K562 (cell line): Measurements from ENCODE around the gene GALNT7. TPM values are rescaled to one million over a fixed set of nuclear protein-coding genes. Genes with fewer than 3 reads are reported as not detected.

ENCODE experiments used
- ATAC-seq: fragments of 200-7000 bp; cut with Tn5 transposase; 3 replicates; pipeline ENCODE4 v1.9.1; 2020; ENCODE audit warnings: moderate library complexity
- BruUV-seq: library from RNA; stranded (reverse); fragments of 400-500 nt; replicated peaks from 2 replicates; lab custom pipeline; 2021; lab: Mats Ljungman, UMichigan
- CTCF ChIA-PET: fragments of 300-600 bp; formaldehyde crosslinking; extraction: SDS; loops from one replicate; lab custom pipeline; 2021; ENCODE audit warnings: low intra/inter-chr PET ratio; lab: Yijun Ruan, JAX
- POLR2A ChIA-PET: fragments of 300-600, 350-650 bp; sonication (Branson Sonifier 250); formaldehyde crosslinking; extraction: SDS; loops from one replicate; lab custom pipeline; 2021; ENCODE audit warnings: antibody characterized with exemption, inconsistent platforms; lab: Yijun Ruan, JAX
- DNase-seq, 4 experiments: peaks; one replicate each; pipeline versions ENCODE4 v3.0.0 to v3.0.0-alpha.2; 2011 to 2018; ENCODE audit warnings: low spot score in 3 of 4, mixed read lengths in 3 of 4; ENCODE audit errors: extremely low read depth in 1 of 4
- FAIRE-seq: peaks from 2 replicates; lab custom pipeline; 2011; peaks lifted over from hg19 to GRCh38; lab: Jason Lieb, UNC
- H2AFZ ChIP-seq: 2 replicates; pipeline ENCODE4 v1.6.0; 2011; ENCODE audit warnings: low read depth, low read length, control low read depth, inconsistent platforms
- H3K27ac ChIP-seq: fragments of 200-600 bp; 3 replicates; pipeline ENCODE4 v1.8.0; 2011; ENCODE audit warnings: low read depth, mild to moderate bottlenecking, control low read depth, inconsistent platforms, low read length, moderate library complexity, mixed read lengths; ENCODE audit errors: extremely low read depth
- H3K27me3 ChIP-seq, 2 experiments: fragments of 300-600 bp in 1 of 2; 2 replicates in 1 of 2; 3 replicates in 1 of 2; pipeline versions ENCODE4 v1.6.0 to v1.8.0; 2011; ENCODE audit warnings: inconsistent platforms in 2 of 2, low read length in 2 of 2, mild to moderate bottlenecking in 1 of 2, mixed read lengths in 1 of 2, moderate library complexity in 1 of 2; ENCODE audit not compliant: control insufficient read depth in 2 of 2, insufficient read depth in 2 of 2
- H3K36me3 ChIP-seq: fragments of 300-600 bp; 3 replicates; pipeline ENCODE4 v1.8.0; 2011; ENCODE audit warnings: mild to moderate bottlenecking, low read length, inconsistent platforms; ENCODE audit not compliant: control insufficient read depth, insufficient read depth
- H3K4me1 ChIP-seq, 2 experiments: fragments of 200-600 bp in 1 of 2; replicated peaks in 1 of 2; 2 replicates in 1 of 2; 3 replicates in 1 of 2; pipeline versions ENCODE4 v1.5.1 to v1.8.0; 2011; ENCODE audit warnings: inconsistent platforms in 2 of 2, low read length in 2 of 2, mild to moderate bottlenecking in 1 of 2, mixed read lengths in 1 of 2, moderate library complexity in 1 of 2; ENCODE audit not compliant: control insufficient read depth in 2 of 2, insufficient read depth in 2 of 2
- H3K4me2 ChIP-seq: 2 replicates; pipeline ENCODE4 v1.6.1; 2011; ENCODE audit warnings: low read length, control low read depth, inconsistent platforms, mixed read lengths; ENCODE audit not compliant: insufficient read depth
- H3K4me3 ChIP-seq: fragments of 200-600 bp; sonication (generic), shearing (Covaris generic); 2 replicates; pipeline ENCODE4 v1.5.1; 2016; ENCODE audit warnings: control low read depth, inconsistent platforms
- H3K79me2 ChIP-seq: fragments of 200-600 bp; 3 replicates; pipeline ENCODE4 v1.8.0; 2011; ENCODE audit warnings: low read length, inconsistent platforms; ENCODE audit not compliant: control insufficient read depth, insufficient read depth
- H3K9ac ChIP-seq, 2 experiments: 2 replicates each; pipeline versions ENCODE4 v1.6.0 to v1.6.1; 2011; ENCODE audit warnings: low read depth in 2 of 2, low read length in 2 of 2, control low read depth in 1 of 2, inconsistent platforms in 1 of 2, mild to moderate bottlenecking in 1 of 2, mixed read lengths in 1 of 2; ENCODE audit not compliant: insufficient read depth in 1 of 2
- H3K9me1 ChIP-seq: one replicate; pipeline ENCODE4 v1.6.0; 2011; ENCODE audit warnings: inconsistent platforms, mild to moderate bottlenecking, low read length, moderate library complexity; ENCODE audit not compliant: control insufficient read depth, insufficient read depth
- H3K9me3 ChIP-seq: replicated peaks from 2 replicates; pipeline ENCODE4 v1.5.1; 2011; ENCODE audit warnings: low read depth, low read length, inconsistent platforms; ENCODE audit not compliant: control insufficient read depth, insufficient read depth
- H4K20me1 ChIP-seq: replicated peaks from 2 replicates; pipeline ENCODE4 v1.6.1; 2011; ENCODE audit warnings: low read length, inconsistent platforms, mixed read lengths; ENCODE audit not compliant: control insufficient read depth, insufficient read depth
- DACH1 ChIP-seq: fragments of 450-650 bp; IDR thresholded peaks from 2 replicates; pipeline ENCODE4 v1.6.1; 2018; ENCODE audit not compliant: partially characterized antibody
- DIDO1 ChIP-seq: fragments of 450-650 bp; IDR thresholded peaks from 2 replicates; pipeline ENCODE4 v1.6.1; 2016; ENCODE audit warnings: low read depth, missing biosample characterization, missing genetic modification characterization
- HDAC8 ChIP-seq: fragments of 450-650 bp; IDR thresholded peaks from 2 replicates; pipeline ENCODE4 v1.6.1; 2016; ENCODE audit warnings: mild to moderate bottlenecking, missing genetic modification characterization, moderate library complexity, missing compliant biosample characterization
- LARP7 ChIP-seq: fragments of 450-650 bp; IDR thresholded peaks from 2 replicates; pipeline ENCODE4 v1.6.1; 2016
- PHTF2 ChIP-seq: fragments of 250-450 bp; sonication (Bioruptor Pico); IDR thresholded peaks from 2 replicates; pipeline ENCODE4 v1.5.0; 2021; ENCODE audit warnings: mild to moderate bottlenecking
- SOX6 ChIP-seq: fragments of 450-650 bp; IDR thresholded peaks from 2 replicates; pipeline ENCODE4 v1.6.1; 2014; ENCODE audit warnings: mild to moderate bottlenecking
- SRF ChIP-seq, 2 experiments: fragments of 250-450, 450-650 bp in 1 of 2; sonication (Bioruptor Pico) in 1 of 2; sonication (generic) in 1 of 2; formaldehyde crosslinking; IDR thresholded peaks; 2 replicates each; pipeline versions ENCODE4 v1.5.0 to v1.5.1; 2020 to 2022; ENCODE audit warnings: mild to moderate bottlenecking in 1 of 2, missing genetic modification reagents in 1 of 2
- ZC3H8 ChIP-seq: fragments of 450-650 bp; IDR thresholded peaks from 2 replicates; pipeline ENCODE4 v1.6.1; 2017
- ZNF76 ChIP-seq: fragments of 250-450 bp; sonication (Bioruptor Pico); IDR thresholded peaks from 2 replicates; pipeline ENCODE4 v1.4.0; 2020; ENCODE audit warnings: mild to moderate bottlenecking, moderate library complexity, borderline replicate concordance
- ZSCAN29 ChIP-seq: fragments of 450-650 bp; IDR thresholded peaks from 2 replicates; pipeline ENCODE4 v1.6.1; 2017
- in situ Hi-C: fragments of 300-500 bp; cut with MboI; formaldehyde crosslinking; loops from 4 replicates; pipeline ENCODE4 v1.15.0; 2018; ENCODE audit warnings: inconsistent platforms, mixed read lengths
- intact Hi-C: fragments of 100-400 bp; cut with micrococcal nuclease; formaldehyde crosslinking; loops from 2 replicates; pipeline ENCODE4 v1.14.2; 2022
- polyA plus RNA-seq, 8 experiments: library from polyadenylated mRNA; depleted of rRNA in 4 of 8; stranded (reverse) in 5 of 8; unstranded in 3 of 8; fragments of >200 nt; fragmentation: Nextera tagmentation in 2 of 8; fragmentation: Illumina TruSeq in 1 of 8; extraction: Ambion mirVana in 2 of 8; extraction: Trizol in 1 of 8; gene quantifications; 2 replicates each; pipeline versions ENCODE4 v1.2.1 to v1.2.3, GENCODE V29; 2011 to 2014; ENCODE audit warnings: inconsistent platforms in 1 of 8, missing spikeins in 1 of 8
- total RNA-seq, 7 experiments: library from RNA; depleted of rRNA in 6 of 7; stranded (reverse); fragments of >200 nt in 6 of 7; fragmentation: Illumina TruSeq in 2 of 7; extraction: Trizol in 2 of 7; gene quantifications; 2 replicates each; pipeline versions ENCODE4 v1.2.1 to v1.2.3, GENCODE V29; 2011 to 2021; ENCODE audit warnings: low replicate concordance in 1 of 7
- TF ChIP-seq, protein P1 (sequence below): sonication (generic); formaldehyde crosslinking; IDR thresholded peaks from 2 replicates; pipeline ENCODE4 v1.8.1; 2023; ENCODE audit warnings: mild to moderate bottlenecking, missing genetic modification reagents
- TF ChIP-seq, protein P2 (sequence below): fragments of 250-450 bp; sonication (Bioruptor Pico); IDR thresholded peaks from 2 replicates; pipeline ENCODE4 v1.4.0; 2020
- TF ChIP-seq, protein P3 (sequence below), 2 experiments: fragments of 450-650 bp; IDR thresholded peaks; 2 replicates each; pipeline ENCODE4 v1.6.1; 2016; ENCODE audit warnings: mild to moderate bottlenecking in 2 of 2, borderline replicate concordance in 1 of 2, low read depth in 1 of 2, moderate library complexity in 1 of 2

GALNT7 gene
- total and polyA plus RNA-seq, 9 of the 15 experiments (the other 6 are each of a cell fraction or from before 2014, with no cell fraction given) = 16.7 to 38.7 (median 31.1) TPM

DNA sequence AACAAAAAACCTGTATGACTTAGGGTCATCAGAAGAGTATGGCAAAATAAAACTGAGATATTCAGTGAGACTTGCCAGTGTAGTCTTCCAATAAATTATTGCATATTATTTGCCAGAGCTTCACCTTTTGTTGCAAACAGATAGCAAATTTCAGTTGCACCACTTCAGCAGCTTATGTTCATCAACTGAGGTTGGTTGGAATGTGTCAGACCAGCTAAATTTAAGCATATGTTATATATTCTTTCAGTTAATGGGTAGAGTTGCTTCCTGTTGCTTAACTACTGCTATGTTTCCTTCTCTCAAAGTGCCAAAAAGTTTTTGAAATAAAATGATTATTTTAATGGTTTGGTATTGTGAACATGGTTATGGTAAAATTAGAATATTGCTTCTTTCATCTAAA lies 61.5 kb downstream of the GALNT7 start:
- H3K27ac ChIP-seq = 0 out of 3 replicates have a peak overlapping the region, but pooled peaks have one; percentile 11
- DNase-seq (no peak), FAIRE-seq (no peak), ATAC-seq (no peak)
- no peak overlapping the region for H3K4me2 ChIP-seq
- no peaks in the 10 kb centered on the region for H3K9me1 ChIP-seq
- no peaks in the 10 kb centered on the region for H3K9me3 ChIP-seq
- peaks cover 60% of the 10 kb centered on the region for H3K79me2 ChIP-seq
- no peaks in the 10 kb centered on the region for H4K20me1 ChIP-seq
- no peak overlapping the region for H3K9ac ChIP-seq
- intact Hi-C loops (no loop called here), in situ Hi-C loops (no loop called here)
- no peaks in the 10 kb centered on the region; the same call in 2 of the 3 replicates for H3K36me3 ChIP-seq
- H3K4me1 ChIP-seq = peaks cover 0 to 25% of the 10 kb centered on the region in 2 experiments; a peak in 3 of 5 replicates
- no TSS peak for BruUV-seq
- no peak overlapping the region for H2AFZ ChIP-seq
- H3K27me3 ChIP-seq = no peaks in the 10 kb centered on the region
- H3K4me3 ChIP-seq = no peak overlapping the region
- ChIA-PET CTCF (no interaction called here), POLR2A (interaction anchor here (1.2 kb wide), 1 partner anchor 12 kb away, joined by 4 read pairs; no protein-coding TSS in a partner anchor)
- TF ChIP-seq DIDO1 (tag) (no peak), ZNF76 (no peak), SOX6 (no peak), ZC3H8 (no peak), DACH1 (no peak), PHTF2 (CRISPR knock-in tag) (no peak), HDAC8 (tag) (no peak), SRF (CRISPR knock-in tag; IDR thresholded peaks at IDR 0.05) (no peak), LARP7 (no peak), ZSCAN29 (no peak)
- TF ChIP-seq, protein P1, sequence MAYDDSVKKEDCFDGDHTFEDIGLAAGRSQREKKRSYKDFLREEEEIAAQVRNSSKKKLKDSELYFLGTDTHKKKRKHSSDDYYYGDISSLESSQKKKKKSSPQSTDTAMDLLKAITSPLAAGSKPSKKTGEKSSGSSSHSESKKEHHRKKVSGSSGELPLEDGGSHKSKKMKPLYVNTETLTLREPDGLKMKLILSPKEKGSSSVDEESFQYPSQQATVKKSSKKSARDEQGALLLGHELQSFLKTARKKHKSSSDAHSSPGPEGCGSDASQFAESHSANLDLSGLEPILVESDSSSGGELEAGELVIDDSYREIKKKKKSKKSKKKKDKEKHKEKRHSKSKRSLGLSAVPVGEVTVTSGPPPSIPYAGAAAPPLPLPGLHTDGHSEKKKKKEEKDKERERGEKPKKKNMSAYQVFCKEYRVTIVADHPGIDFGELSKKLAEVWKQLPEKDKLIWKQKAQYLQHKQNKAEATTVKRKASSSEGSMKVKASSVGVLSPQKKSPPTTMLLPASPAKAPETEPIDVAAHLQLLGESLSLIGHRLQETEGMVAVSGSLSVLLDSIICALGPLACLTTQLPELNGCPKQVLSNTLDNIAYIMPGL (CRISPR knock-in tag) = no peak
- TF ChIP-seq, protein P2, sequence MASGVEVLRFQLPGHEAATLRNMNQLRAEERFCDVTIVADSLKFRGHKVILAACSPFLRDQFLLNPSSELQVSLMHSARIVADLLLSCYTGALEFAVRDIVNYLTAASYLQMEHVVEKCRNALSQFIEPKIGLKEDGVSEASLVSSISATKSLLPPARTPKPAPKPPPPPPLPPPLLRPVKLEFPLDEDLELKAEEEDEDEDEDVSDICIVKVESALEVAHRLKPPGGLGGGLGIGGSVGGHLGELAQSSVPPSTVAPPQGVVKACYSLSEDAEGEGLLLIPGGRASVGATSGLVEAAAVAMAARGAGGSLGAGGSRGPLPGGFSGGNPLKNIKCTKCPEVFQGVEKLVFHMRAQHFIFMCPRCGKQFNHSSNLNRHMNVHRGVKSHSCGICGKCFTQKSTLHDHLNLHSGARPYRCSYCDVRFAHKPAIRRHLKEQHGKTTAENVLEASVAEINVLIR = no peak
- TF ChIP-seq, protein P3, sequence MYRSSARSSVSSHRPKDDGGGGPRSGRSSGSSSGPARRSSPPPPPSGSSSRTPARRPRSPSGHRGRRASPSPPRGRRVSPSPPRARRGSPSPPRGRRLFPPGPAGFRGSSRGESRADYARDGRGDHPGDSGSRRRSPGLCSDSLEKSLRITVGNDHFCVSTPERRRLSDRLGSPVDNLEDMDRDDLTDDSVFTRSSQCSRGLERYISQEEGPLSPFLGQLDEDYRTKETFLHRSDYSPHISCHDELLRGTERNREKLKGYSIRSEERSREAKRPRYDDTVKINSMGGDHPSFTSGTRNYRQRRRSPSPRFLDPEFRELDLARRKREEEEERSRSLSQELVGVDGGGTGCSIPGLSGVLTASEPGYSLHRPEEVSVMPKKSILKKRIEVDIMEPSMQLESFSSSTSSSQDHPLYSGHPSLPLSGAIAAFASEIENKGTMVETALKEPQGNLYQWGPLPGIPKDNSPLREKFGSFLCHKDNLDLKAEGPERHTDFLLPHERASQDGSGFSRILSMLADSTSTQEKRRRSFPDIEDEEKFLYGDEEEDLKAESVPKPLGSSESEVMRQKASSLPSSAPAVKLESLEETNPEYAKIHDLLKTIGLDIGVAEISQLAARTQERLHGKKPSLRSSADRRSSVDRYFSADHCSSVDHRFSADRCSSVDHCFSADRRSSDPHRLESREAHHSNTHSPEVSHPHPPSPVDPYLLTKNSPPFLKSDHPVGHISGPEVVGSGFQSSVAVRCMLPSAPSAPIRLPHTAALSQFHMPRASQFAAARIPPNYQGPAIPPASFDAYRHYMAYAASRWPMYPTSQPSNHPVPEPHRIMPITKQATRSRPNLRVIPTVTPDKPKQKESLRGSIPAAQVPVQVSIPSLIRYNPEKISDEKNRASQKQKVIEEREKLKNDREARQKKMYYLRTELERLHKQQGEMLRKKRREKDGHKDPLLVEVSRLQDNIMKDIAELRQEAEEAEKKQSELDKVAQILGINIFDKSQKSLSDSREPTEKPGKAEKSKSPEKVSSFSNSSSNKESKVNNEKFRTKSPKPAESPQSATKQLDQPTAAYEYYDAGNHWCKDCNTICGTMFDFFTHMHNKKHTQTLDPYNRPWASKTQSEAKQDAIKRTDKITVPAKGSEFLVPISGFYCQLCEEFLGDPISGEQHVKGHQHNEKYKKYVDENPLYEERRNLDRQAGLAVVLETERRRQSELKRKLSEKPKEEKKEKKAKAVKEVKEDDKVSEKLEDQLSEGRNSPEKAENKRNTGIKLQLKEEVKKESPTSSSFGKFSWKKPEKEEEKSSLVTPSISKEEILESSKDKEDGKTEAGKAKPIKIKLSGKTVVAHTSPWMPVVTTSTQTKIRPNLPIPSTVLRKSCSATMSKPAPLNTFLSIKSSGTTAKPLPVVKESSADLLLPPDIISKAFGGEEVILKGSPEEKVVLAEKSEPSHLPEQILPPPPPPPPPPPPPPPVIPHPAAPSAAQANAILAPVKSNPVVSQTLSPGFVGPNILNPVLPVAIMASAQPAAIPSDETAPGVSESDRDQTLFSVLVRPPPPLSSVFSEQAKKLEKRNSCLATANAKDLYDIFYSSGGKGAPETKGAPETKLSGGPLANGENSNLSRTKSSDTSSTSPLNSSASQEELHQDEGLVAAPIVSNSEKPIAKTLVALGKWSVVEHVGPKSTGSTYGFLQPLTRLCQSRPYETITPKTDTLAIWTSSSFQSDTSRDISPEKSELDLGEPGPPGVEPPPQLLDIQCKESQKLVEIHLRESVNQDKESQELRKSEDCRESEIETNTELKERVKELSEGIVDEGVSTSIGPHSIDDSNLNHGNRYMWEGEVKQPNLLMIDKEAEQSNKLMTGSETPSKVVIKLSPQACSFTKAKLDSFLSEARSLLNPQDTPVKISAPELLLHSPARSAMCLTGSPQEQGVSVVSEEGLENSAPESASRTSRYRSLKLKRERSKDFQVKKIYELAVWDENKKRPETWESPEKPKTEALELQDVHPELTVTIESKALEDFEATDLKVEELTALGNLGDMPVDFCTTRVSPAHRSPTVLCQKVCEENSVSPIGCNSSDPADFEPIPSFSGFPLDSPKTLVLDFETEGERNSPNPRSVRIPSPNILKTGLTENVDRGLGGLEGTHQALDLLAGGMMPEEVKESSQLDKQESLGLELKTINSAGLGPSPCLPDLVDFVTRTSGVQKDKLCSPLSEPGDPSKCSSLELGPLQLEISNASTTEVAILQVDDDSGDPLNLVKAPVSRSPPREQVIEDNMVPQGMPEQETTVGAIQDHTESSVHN (IDR thresholded peaks at IDR 0.05; ENCODE audit: borderline replicate concordance in 1 of 2, low read depth in 1 of 2) = no peak
